H9 (cell line): ENCODE results near the gene IQGAP2. TPM values are rescaled to one million over a fixed set of nuclear protein-coding genes. Genes with fewer than 3 reads are reported as not detected.
"Not testable (repeated sequence)": the region's sequence is repeated elsewhere in the genome, so short reads cannot be mapped to it uniquely, and the experiment has no call there.

Source experiments
- DNase-seq: peaks from one replicate; pipeline ENCODE4 v3.0.0-alpha.2; 2017
- H2AFZ ChIP-seq: one replicate; pipeline ENCODE4 v1.6.1; 2013; ENCODE audit warnings: mild to moderate bottlenecking, low read length, control low read depth, moderate library complexity
- H2AK5ac ChIP-seq: 2 replicates; pipeline ENCODE4 v1.6.1; 2013; ENCODE audit warnings: low read length, control low read depth, mixed read lengths; ENCODE audit not compliant: insufficient read length
- H2BK120ac ChIP-seq: one replicate; pipeline ENCODE4 v1.6.1; 2013; ENCODE audit warnings: low read depth, mild to moderate bottlenecking, low read length, control low read depth, inconsistent platforms; ENCODE audit not compliant: poor library complexity, severe bottlenecking
- H2BK12ac ChIP-seq: 2 replicates; pipeline ENCODE4 v1.6.1; 2013; ENCODE audit warnings: low read length, control low read depth, mixed read lengths, low read depth; ENCODE audit not compliant: insufficient read length
- H2BK15ac ChIP-seq: 2 replicates; pipeline ENCODE4 v1.6.1; 2013; ENCODE audit warnings: low read depth, low read length, control low read depth
- H2BK20ac ChIP-seq: one replicate; pipeline ENCODE4 v1.6.1; 2013; ENCODE audit warnings: low read depth, mild to moderate bottlenecking, low read length, control low read depth, inconsistent platforms; ENCODE audit not compliant: poor library complexity, severe bottlenecking
- H2BK5ac ChIP-seq: 2 replicates; pipeline ENCODE4 v1.6.1; 2013; ENCODE audit warnings: low read length, control low read depth, mixed read lengths; ENCODE audit not compliant: insufficient read length
- H3K14ac ChIP-seq: 2 replicates; pipeline ENCODE4 v1.6.1; 2013; ENCODE audit warnings: low read length, control low read depth; ENCODE audit not compliant: insufficient read depth
- H3K18ac ChIP-seq: 2 replicates; pipeline ENCODE4 v1.6.1; 2013; ENCODE audit warnings: low read depth, mild to moderate bottlenecking, mixed read lengths, low read length, control low read depth; ENCODE audit not compliant: insufficient read length
- H3K23ac ChIP-seq: 2 replicates; pipeline ENCODE4 v1.6.1; 2013; ENCODE audit warnings: low read length, control low read depth, mixed read lengths, low read depth; ENCODE audit not compliant: insufficient read length
- H3K23me2 ChIP-seq: 2 replicates; pipeline ENCODE4 v1.6.1; 2013; ENCODE audit warnings: low read depth, mild to moderate bottlenecking, mixed read lengths, low read length, control low read depth; ENCODE audit not compliant: insufficient read length, poor library complexity, severe bottlenecking
- H3K27ac ChIP-seq: 2 replicates; pipeline ENCODE4 v1.5.1; 2013; ENCODE audit warnings: low read length, control low read depth, mixed read lengths, low read depth; ENCODE audit not compliant: insufficient read length
- H3K27me3 ChIP-seq: 2 replicates; pipeline ENCODE4 v1.6.1; 2013; ENCODE audit warnings: low read length, control low read depth, inconsistent platforms; ENCODE audit not compliant: insufficient read depth
- H3K4ac ChIP-seq: 2 replicates; pipeline ENCODE4 v1.6.1; 2013; ENCODE audit warnings: low read depth, mild to moderate bottlenecking, control low read depth, inconsistent platforms, low read length, moderate library complexity
- H3K4me1 ChIP-seq: 2 replicates; pipeline ENCODE4 v1.6.1; 2013; ENCODE audit warnings: low read length, control low read depth, inconsistent platforms; ENCODE audit not compliant: insufficient read depth
- H3K4me2 ChIP-seq: 2 replicates; pipeline ENCODE4 v1.6.1; 2013; ENCODE audit warnings: low read length, control low read depth, mixed read lengths; ENCODE audit not compliant: insufficient read length, insufficient read depth
- H3K56ac ChIP-seq: 2 replicates; pipeline ENCODE4 v1.6.1; 2013; ENCODE audit warnings: low read depth, mild to moderate bottlenecking, mixed read lengths, low read length, control low read depth; ENCODE audit not compliant: insufficient read length
- H3K79me1 ChIP-seq: 2 replicates; pipeline ENCODE4 v1.6.1; 2013; ENCODE audit warnings: low read depth, mild to moderate bottlenecking, moderate library complexity, low read length, control low read depth, inconsistent platforms; ENCODE audit not compliant: insufficient read depth, poor library complexity, severe bottlenecking
- H3K79me2 ChIP-seq: 2 replicates; pipeline ENCODE4 v1.6.1; 2013; ENCODE audit warnings: low read length, control low read depth, inconsistent platforms; ENCODE audit not compliant: insufficient read depth
- H3K9ac ChIP-seq: 2 replicates; pipeline ENCODE4 v1.6.1; 2013; ENCODE audit warnings: low read length, control low read depth, mixed read lengths; ENCODE audit not compliant: insufficient read length; ENCODE audit errors: extremely low read depth
- H3K9me3 ChIP-seq: one replicate; pipeline ENCODE4 v1.6.1; 2013; ENCODE audit warnings: low read depth, low read length, inconsistent platforms; ENCODE audit not compliant: control insufficient read depth
- H3T11ph ChIP-seq: one replicate; pipeline ENCODE4 v1.6.1; 2013; ENCODE audit warnings: mild to moderate bottlenecking, low read length, control low read depth, inconsistent platforms
- H4K20me1 ChIP-seq: one replicate; pipeline ENCODE4 v1.6.1; 2013; ENCODE audit not compliant: control insufficient read depth, insufficient read length, insufficient read depth
- H4K5ac ChIP-seq: 2 replicates; pipeline ENCODE4 v1.6.1; 2013; ENCODE audit warnings: low read depth, mild to moderate bottlenecking, mixed read lengths, low read length, control low read depth; ENCODE audit not compliant: insufficient read length
- H4K8ac ChIP-seq: replicated peaks from 2 replicates; pipeline ENCODE4 v1.6.1; 2013; ENCODE audit warnings: low read length, control low read depth, mixed read lengths, low read depth; ENCODE audit not compliant: insufficient read length
- H4K91ac ChIP-seq: 2 replicates; pipeline ENCODE4 v1.6.1; 2013; ENCODE audit warnings: low read depth, mild to moderate bottlenecking, moderate library complexity, mixed read lengths, low read length, control low read depth; ENCODE audit not compliant: insufficient read length
- H3K27ac Mint-ChIP-seq, 3 experiments: 2 replicates in 2 of 3; 3 replicates in 1 of 3; pipeline ENCODE4 v1.8.0; 2020 to 2021; ENCODE audit warnings: mixed read lengths in 3 of 3, mild to moderate bottlenecking in 1 of 3, moderate library complexity in 1 of 3
- H3K27me3 Mint-ChIP-seq: 2 replicates; pipeline ENCODE4 v1.8.0; 2021; ENCODE audit warnings: low read depth, mild to moderate bottlenecking, moderate library complexity, mixed read lengths
- H3K36me3 Mint-ChIP-seq, 3 experiments: 2 replicates in 2 of 3; 3 replicates in 1 of 3; pipeline ENCODE4 v1.8.0; 2020 to 2021; ENCODE audit warnings: low read depth in 3 of 3, mixed read lengths in 3 of 3; ENCODE audit not compliant: insufficient read depth in 1 of 3
- H3K4me1 Mint-ChIP-seq, 2 experiments: 2 replicates each; pipeline ENCODE4 v1.8.0; 2020; ENCODE audit warnings: mixed read lengths in 2 of 2
- H3K4me3 Mint-ChIP-seq, 2 experiments: 2 replicates in 1 of 2; 3 replicates in 1 of 2; pipeline ENCODE4 v1.8.0; 2020 to 2021; ENCODE audit warnings: mild to moderate bottlenecking in 2 of 2, mixed read lengths in 2 of 2, moderate library complexity in 1 of 2
- H3K9me3 Mint-ChIP-seq, 2 experiments: 2 replicates in 1 of 2; 3 replicates in 1 of 2; pipeline ENCODE4 v1.8.0; 2020; ENCODE audit warnings: mild to moderate bottlenecking in 2 of 2, mixed read lengths in 2 of 2, moderate library complexity in 1 of 2
- CTCF ChIP-seq: fragments of 200-600 bp; sonication (generic); conservative IDR thresholded peaks from 3 replicates; pipeline ENCODE4 v1.8.0; 2021; ENCODE audit warnings: antibody characterized with exemption, mild to moderate bottlenecking
- WGBS: extraction: QIAGEN DNeasy Blood & Tissue Kit; methylation state at CpG from one replicate; pipeline ENCODE4 v1.1.7; 2013; ENCODE audit warnings: missing lambda C conversion rate, low lambda C conversion rate, mixed read lengths; ENCODE audit not compliant: insufficient read length; ENCODE audit errors: extremely low coverage; 5-methylcytosine and 5-hydroxymethylcytosine counted together
- total RNA-seq: library from RNA; stranded (reverse); gene quantifications from 2 replicates; pipeline ENCODE4 v1.2.1, GENCODE V29; 2021

The IQGAP2 gene
- total RNA-seq, 1 experiment from 2014 or later, result 22.5 TPM

- H3K79me2 ChIP-seq, result peaks cover 8% of the 10 kb centered on the region; the same call in 1 of the 2 replicates
- H2AFZ ChIP-seq, result no peak overlapping the region
- no peak overlapping the region for H2BK20ac ChIP-seq
- no peak overlapping the region for H3K4me2 ChIP-seq
- H3K4ac ChIP-seq, result no peak overlapping the region
- H2BK12ac ChIP-seq, result no peak overlapping the region
- H2BK120ac ChIP-seq, result no peak overlapping the region
- no peak overlapping the region for H4K5ac ChIP-seq
- no peak overlapping the region for H2BK15ac ChIP-seq
- no peak overlapping the region for H3K18ac ChIP-seq
- Mint-ChIP-seq H3K4me3 (no peak overlapping the region), H3K36me3 (peaks cover 2 to 11% (median 11%) of the 10 kb centered on the region in 3 experiments; a peak in 5 of 7 replicates), H3K4me1 (peaks cover 21 to 25% of the 10 kb centered on the region in 2 experiments), H3K9me3 (peaks cover 7 to 11% of the 10 kb centered on the region in 2 experiments), H3K27me3 (no peaks in the 10 kb centered on the region), H3K27ac (peak overlapping the region in 2 of 3 experiments; percentile 27 to 91; a peak in 3 of 7 replicates)
- no CpG with 5 or more reads among the region's 1 CpG for WGBS
- H3K23ac ChIP-seq, result no peak overlapping the region
- DNase-seq, result no peak
- H3K27me3 ChIP-seq, result no peaks in the 10 kb centered on the region
- H3K23me2 ChIP-seq, result no peaks in the 10 kb centered on the region
- no peak overlapping the region for H3K27ac ChIP-seq
- H2BK5ac ChIP-seq, result no peak overlapping the region
- no peak for TF ChIP-seq CTCF
- H3K14ac ChIP-seq, result no peak overlapping the region
- H4K91ac ChIP-seq, result no peak overlapping the region
- H3K9me3 ChIP-seq, result no peaks in the 10 kb centered on the region
- H3K56ac ChIP-seq, result no peak overlapping the region
- no peak overlapping the region for H4K8ac ChIP-seq
- no peaks in the 10 kb centered on the region for H4K20me1 ChIP-seq
- H3K4me1 ChIP-seq, result peaks cover 10% of the 10 kb centered on the region
- no peak overlapping the region for H3T11ph ChIP-seq
- H3K79me1 ChIP-seq, result no peaks in the 10 kb centered on the region
- no peak overlapping the region for H2AK5ac ChIP-seq
- H3K9ac ChIP-seq, result no peak overlapping the region
These were observed 30.2 kb downstream of the IQGAP2 start for GRCh38 chr5:76433261-76433660.

- not testable (repeated sequence) for H2AFZ ChIP-seq, DNase-seq, H2BK12ac ChIP-seq, H2BK15ac ChIP-seq, H3K4me2 ChIP-seq, H3K9ac ChIP-seq, H4K8ac ChIP-seq, H3K4ac ChIP-seq, H3K4me3 Mint-ChIP-seq, H3K4me1 ChIP-seq, H3K18ac ChIP-seq, H2BK5ac ChIP-seq, H3K27me3 Mint-ChIP-seq, H3K79me2 ChIP-seq, H3K9me3 ChIP-seq, H3K27ac ChIP-seq, H3K27ac Mint-ChIP-seq, H3T11ph ChIP-seq, H4K91ac ChIP-seq, H2AK5ac ChIP-seq, H3K14ac ChIP-seq, H3K27me3 ChIP-seq, H3K23me2 ChIP-seq, H4K20me1 ChIP-seq, H4K5ac ChIP-seq, H3K23ac ChIP-seq, H2BK20ac ChIP-seq, H3K79me1 ChIP-seq, H2BK120ac ChIP-seq, H3K56ac ChIP-seq
- peaks cover 2 to 11% (median 11%) of the 10 kb centered on the region in 3 experiments; a peak in 4 of 7 replicates for H3K36me3 Mint-ChIP-seq
- H3K4me1 Mint-ChIP-seq, result peaks cover 14 to 18% of the 10 kb centered on the region in 2 experiments
- no CpG with 5 or more reads among the region's 3 CpGs for WGBS
- H3K9me3 Mint-ChIP-seq, result peaks cover 7 to 11% of the 10 kb centered on the region in 2 experiments
These were observed 34.4 kb downstream of the IQGAP2 start for GRCh38 chr5:76437507-76437906.
